Measurements from ENCODE around the gene MS4A6E. TPM values are rescaled to one million over a fixed set of nuclear protein-coding genes. Genes with fewer than 3 reads are reported as not detected.
A peak's percentile ranks its signal among the peaks of the same experiment; 100 is the strongest.

MS4A6E gene
- total and polyA plus RNA-seq, 7 donors = not detected

DNA sequence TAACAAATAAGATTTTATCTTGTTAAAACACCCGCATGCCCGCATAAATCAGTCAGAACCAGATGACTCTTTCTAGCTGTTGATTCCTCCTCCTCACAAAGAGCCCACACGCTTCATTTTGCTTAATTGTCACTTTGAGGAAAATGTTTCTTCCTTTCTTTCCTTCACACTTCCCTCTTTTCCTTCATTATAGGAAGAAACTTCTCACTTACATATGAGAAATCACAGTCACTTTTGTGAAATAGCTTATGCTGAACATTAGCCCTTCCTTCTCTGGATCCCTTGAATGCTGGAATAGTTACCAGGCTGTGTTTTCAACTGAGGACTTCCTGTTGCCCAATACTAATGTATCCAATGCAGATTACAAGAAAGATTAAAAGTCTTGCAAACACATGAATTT, 5.8 kb downstream of the MS4A6E start:
- H3K36me3 ChIP-seq (ENCODE audit: insufficient read depth in 1 of 2, low read depth in 1 of 2) = no peaks in the 10 kb centered on the region
- H3K4me3 ChIP-seq = no peak overlapping the region
- no peaks in the 10 kb centered on the region for H3K4me1 ChIP-seq
- no peak overlapping the region for H3K27ac ChIP-seq
- intact Hi-C loops (cut with DNase I) = no loop called here
- ATAC-seq (no peak), DNase-seq (no peak)
- 1 to 85% (median 38%) methylated on average over 3 of the region's 3 CpGs for WGBS, 3 donors
- no peaks in the 10 kb centered on the region for H3K9me3 ChIP-seq
- H3K27me3 ChIP-seq (ENCODE audit: insufficient read depth in 3 of 3, low read length in 2 of 3) = no peaks in the 10 kb centered on the region
- TF ChIP-seq CTCF (IDR thresholded peaks at IDR 0.05) = no peak

DNA sequence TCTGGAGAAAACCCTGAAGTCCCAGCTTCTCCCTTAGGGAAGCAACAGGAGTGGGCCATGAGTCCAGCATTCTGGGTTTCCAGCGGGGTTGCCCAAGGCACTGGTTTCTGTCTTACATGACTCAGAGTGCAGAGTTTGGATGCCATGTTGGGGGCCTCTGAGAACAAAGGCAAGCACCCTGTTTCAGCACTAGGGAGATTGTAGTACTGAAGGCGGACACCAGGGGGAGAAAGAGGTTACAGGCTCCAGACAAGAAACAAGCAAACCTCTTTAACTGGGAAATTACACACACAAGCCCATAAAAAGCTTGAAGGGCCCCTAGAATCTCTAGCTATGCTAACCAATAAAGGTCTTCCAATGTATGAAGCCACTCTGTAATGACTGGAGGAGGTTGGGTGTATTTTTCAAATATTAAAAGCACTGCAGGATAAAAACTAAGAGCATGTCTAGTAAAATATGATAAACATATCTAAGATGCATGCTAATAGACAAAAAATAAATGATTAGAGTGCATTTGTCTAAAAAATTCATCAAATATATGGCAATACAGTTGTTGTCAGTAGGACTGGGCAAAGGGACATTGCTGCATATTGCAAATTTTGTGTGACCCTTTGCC, 7.1 kb downstream of the MS4A6E start:
- Histone ChIP-seq H3K36me3 (ENCODE audit: insufficient read depth in 1 of 2, low read depth in 1 of 2) (no peaks in the 10 kb centered on the region), H3K4me3 (no peak overlapping the region), H3K9me3 (no peaks in the 10 kb centered on the region), H3K27ac (no peak overlapping the region), H3K27me3 (ENCODE audit: insufficient read depth in 3 of 3, low read length in 2 of 3) (no peaks in the 10 kb centered on the region), H3K4me1 (no peaks in the 10 kb centered on the region)
- ATAC-seq (no peak), DNase-seq (no peak)
- peak; percentile 40 for TF ChIP-seq CTCF (IDR thresholded peaks at IDR 0.05)
- intact Hi-C loops (cut with DNase I) = no loop called here
- WGBS, 3 donors = 9 to 26% (median 24%) methylated on average over 2 of the region's 2 CpGs

DNA sequence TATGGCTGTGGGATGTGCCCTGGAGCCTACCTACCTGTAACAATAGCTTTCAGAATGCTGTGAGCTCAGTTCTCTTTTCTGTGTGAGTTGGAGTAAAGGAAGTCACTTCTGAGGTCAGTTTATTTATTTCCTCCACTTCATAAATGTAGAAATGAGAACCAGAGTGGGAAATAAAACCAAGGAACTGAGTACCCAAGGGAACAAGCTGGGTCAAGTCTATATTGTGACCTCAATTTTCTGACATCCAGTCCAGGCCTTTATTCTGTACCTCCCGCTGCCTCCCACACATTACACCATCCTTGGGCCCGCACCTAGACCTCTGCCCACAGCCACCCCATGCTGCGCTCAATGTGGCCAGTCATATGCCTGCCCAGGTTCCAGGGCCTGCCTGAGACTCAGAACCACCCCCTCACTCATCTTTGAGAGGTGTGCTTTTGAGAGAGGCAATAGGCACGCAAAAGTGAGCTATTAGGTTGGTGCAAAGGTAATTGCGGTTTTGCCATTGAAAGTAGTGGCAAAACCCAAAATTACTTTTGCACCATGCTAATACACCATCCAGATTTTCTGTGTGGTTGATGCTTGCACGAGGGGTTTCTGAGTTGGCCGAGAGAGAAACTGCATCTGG, 9.8 kb downstream of the MS4A6E start:
- H3K4me3 ChIP-seq = no peak overlapping the region
- ATAC-seq = no peak
- H3K9me3 ChIP-seq = no peaks in the 10 kb centered on the region

GRCh38 chr11:60338053-60338452, 11.0 kb downstream of the MS4A6E start:
- Histone ChIP-seq H3K9me3 (no peaks in the 10 kb centered on the region), H3K4me1 (no peaks in the 10 kb centered on the region), H3K4me3 (no peak overlapping the region), H3K36me3 (ENCODE audit: insufficient read depth in 1 of 2, low read depth in 1 of 2) (no peaks in the 10 kb centered on the region), H3K27me3 (ENCODE audit: insufficient read depth in 3 of 3, low read length in 2 of 3) (no peaks in the 10 kb centered on the region), H3K27ac (no peak overlapping the region)
- intact Hi-C loops (cut with DNase I) = no loop called here
- ATAC-seq (no peak), DNase-seq (no peak)
- TF ChIP-seq CTCF (IDR thresholded peaks at IDR 0.05) = no peak
- 70 to 75% (median 73%) methylated on average over 2 of the region's 2 CpGs for WGBS, 3 donors

More for the DNA sequence above, 9.8 kb downstream of the MS4A6E start:
- H3K27ac ChIP-seq = no peak overlapping the region
- WGBS, 3 donors = 87 to 88% (median 88%) methylated on average over 7 of the region's 7 CpGs
- H3K4me1 ChIP-seq = no peaks in the 10 kb centered on the region
- no peaks in the 10 kb centered on the region for H3K36me3 ChIP-seq (ENCODE audit: insufficient read depth in 1 of 2, low read depth in 1 of 2)
- intact Hi-C loops (cut with DNase I) = no loop called here
- H3K27me3 ChIP-seq (ENCODE audit: insufficient read depth in 3 of 3, low read length in 2 of 3) = no peaks in the 10 kb centered on the region
- no peak for DNase-seq
- TF ChIP-seq CTCF (IDR thresholded peaks at IDR 0.05) = no peak

DNA sequence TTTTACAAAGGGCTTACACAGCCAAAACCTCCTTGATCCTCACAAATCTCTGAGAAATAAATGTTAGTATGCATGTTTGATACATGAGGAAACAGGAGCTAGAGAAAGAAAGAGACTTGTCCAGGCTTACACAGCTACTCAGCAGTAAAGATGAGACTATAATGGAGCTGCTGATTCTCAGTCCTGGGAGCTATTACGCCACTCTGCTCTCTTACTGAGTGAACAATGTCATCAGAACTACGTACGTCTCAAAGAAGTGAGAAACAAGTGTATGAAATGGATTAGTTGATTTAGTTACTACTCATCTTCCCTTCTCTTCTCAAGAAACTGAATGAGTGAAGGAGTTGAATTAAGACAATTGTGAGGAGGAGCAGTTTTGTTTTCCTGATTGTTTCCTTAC, 12.3 kb downstream of the MS4A6E start:
- no peaks in the 10 kb centered on the region for H3K36me3 ChIP-seq (ENCODE audit: insufficient read depth in 1 of 2, low read depth in 1 of 2)
- intact Hi-C loops (cut with DNase I) = no loop called here
- whole genome bisulfite sequencing, 3 donors = 50 to 57% (median 50%) methylated on average over 3 of the region's 3 CpGs
- H3K27me3 ChIP-seq (ENCODE audit: insufficient read depth in 3 of 3, low read length in 2 of 3) = no peaks in the 10 kb centered on the region
- TF ChIP-seq CTCF (IDR thresholded peaks at IDR 0.05) = no peak
- H3K27ac ChIP-seq = no peak overlapping the region
- no peaks in the 10 kb centered on the region for H3K4me1 ChIP-seq
- ATAC-seq (no peak), DNase-seq (no peak)
- no peak overlapping the region for H3K4me3 ChIP-seq
- no peaks in the 10 kb centered on the region for H3K9me3 ChIP-seq

Data from psoas muscle (tissue), 8 donors.